GM23248 (cell line): ENCODE results near the gene VTI1A. TPM values are rescaled to one million over a fixed set of nuclear protein-coding genes. Genes with fewer than 3 reads are reported as not detected.
"Not testable (repeated sequence)": the region's sequence is repeated elsewhere in the genome, so short reads cannot be mapped to it uniquely, and the experiment has no call there.

Source experiments
- DNase-seq: peaks from one replicate; pipeline ENCODE4 v3.0.0-alpha.2; 2015
- H2AFZ ChIP-seq: fragments of 200-600 bp; sonication (generic); 2 replicates; pipeline ENCODE4 v1.6.1; 2016; ENCODE audit warnings: antibody characterized with exemption
- H3F3A ChIP-seq: fragments of 200-600 bp; sonication (generic); 2 replicates; pipeline ENCODE4 v1.6.1; 2016; ENCODE audit warnings: mild to moderate bottlenecking, antibody characterized with exemption, mixed run types; ENCODE audit not compliant: insufficient read depth
- H3K27ac ChIP-seq: fragments of 200-600 bp; sonication (generic); 2 replicates; pipeline ENCODE4 v1.5.1; 2016; ENCODE audit warnings: mild to moderate bottlenecking
- H3K27me3 ChIP-seq: fragments of 200-600 bp; sonication (generic); replicated peaks from 2 replicates; pipeline ENCODE4 v1.6.1; 2016; ENCODE audit warnings: mild to moderate bottlenecking; ENCODE audit not compliant: insufficient read depth
- H3K36me3 ChIP-seq: fragments of 200-600 bp; sonication (generic); 2 replicates; pipeline ENCODE4 v1.6.1; 2016; ENCODE audit warnings: low read depth, mild to moderate bottlenecking
- H3K4me1 ChIP-seq: fragments of 200-600 bp; sonication (generic); 2 replicates; pipeline ENCODE4 v1.6.1; 2016; ENCODE audit warnings: mild to moderate bottlenecking; ENCODE audit not compliant: insufficient read depth
- H3K4me2 ChIP-seq: fragments of 200-600 bp; sonication (generic); one replicate; pipeline ENCODE4 v1.6.1; 2016; ENCODE audit warnings: mild to moderate bottlenecking; ENCODE audit not compliant: unreplicated experiment
- H3K4me3 ChIP-seq: fragments of 200-600 bp; sonication (generic); 2 replicates; pipeline ENCODE4 v1.5.1; 2016; ENCODE audit warnings: mild to moderate bottlenecking
- H3K79me2 ChIP-seq: fragments of 200-600 bp; sonication (generic); 2 replicates; pipeline ENCODE4 v1.6.1; 2016; ENCODE audit warnings: mild to moderate bottlenecking; ENCODE audit not compliant: insufficient read depth
- H3K9ac ChIP-seq: fragments of 200-600 bp; sonication (generic); 2 replicates; pipeline ENCODE4 v1.6.1; 2016; ENCODE audit warnings: mild to moderate bottlenecking
- H3K9me2 ChIP-seq: fragments of 200-600 bp; sonication (generic); 2 replicates; pipeline ENCODE4 v1.6.1; 2016; ENCODE audit warnings: mixed run types, mild to moderate bottlenecking, moderate library complexity; ENCODE audit not compliant: insufficient read depth
- H3K9me3 ChIP-seq: fragments of 200-600 bp; sonication (generic); one replicate; pipeline ENCODE4 v1.6.1; 2017; ENCODE audit warnings: low read depth
- H4K20me1 ChIP-seq: fragments of 200-600 bp; sonication (generic); 2 replicates; pipeline ENCODE4 v1.6.0; 2016; ENCODE audit not compliant: insufficient read depth
- EZH2 ChIP-seq: fragments of 200-600 bp; sonication (generic); IDR thresholded peaks from 2 replicates; pipeline ENCODE4 v1.6.1; 2018; ENCODE audit warnings: antibody characterized with exemption, mild to moderate bottlenecking; ENCODE audit not compliant: insufficient read depth, poor library complexity, severe bottlenecking
- EZH2phosphoT487 ChIP-seq: fragments of 200-600 bp; sonication (generic); IDR thresholded peaks from 2 replicates; pipeline ENCODE4 v1.6.1; 2018; ENCODE audit warnings: antibody characterized with exemption, moderate library complexity, mild to moderate bottlenecking, low read depth; ENCODE audit not compliant: insufficient read depth
- WGBS, 2 experiments: methylation state at CpG; one replicate each; pipeline ENCODE4 v1.1.6; 2015 to 2017; ENCODE audit warnings: low lambda C conversion rate in 2 of 2, low coverage in 1 of 2; ENCODE audit errors: missing lambda C conversion rate in 2 of 2; 5-methylcytosine and 5-hydroxymethylcytosine counted together
- in situ Hi-C: fragments of 300-500 bp; cut with MboI; formaldehyde crosslinking; loops from 2 replicates; pipeline ENCODE4 v1.15.0; 2020
- polyA plus RNA-seq: library from polyadenylated mRNA; unstranded; fragments of >200 nt; fragmentation: Nextera tagmentation; extraction: Ambion mirVana; gene quantifications from 2 replicates; pipeline ENCODE4 v1.2.1, GENCODE V29; 2016
- total RNA-seq: library from RNA; depleted of rRNA; stranded (reverse); fragments of >200 nt; shearing (Covaris generic); gene quantifications from 2 replicates; pipeline ENCODE4 v1.2.3, GENCODE V29; 2014

Gene VTI1A
- total and polyA plus RNA-seq, 2 experiments from 2014 or later = 21.6 to 26.4 TPM

- in situ Hi-C loops = no loop called here
- 88 to 96% methylated on average over 1 to 3 of the region's 3 CpGs for WGBS, 2 experiments
- peaks cover 83% of the 10 kb centered on the region for H3K79me2 ChIP-seq
- H3K27ac ChIP-seq = peak overlapping the region; percentile 53
- no peak overlapping the region for H3K4me3 ChIP-seq
- no peak for DNase-seq
- H3K4me2 ChIP-seq = no peak overlapping the region
- H3K27me3 ChIP-seq = no peaks in the 10 kb centered on the region
- 0 out of 2 replicates have a peak, but pooled peaks cover under 1% of the 10 kb centered on the region for H3F3A ChIP-seq
- TF ChIP-seq EZH2 (no peak), EZH2phosphoT487 (no peak)
- peaks cover 14% of the 10 kb centered on the region for H3K4me1 ChIP-seq
- no peak overlapping the region for H3K9ac ChIP-seq
- H3K9me3 ChIP-seq = no peaks in the 10 kb centered on the region
- no peaks in the 10 kb centered on the region for H3K9me2 ChIP-seq
- H4K20me1 ChIP-seq = no peaks in the 10 kb centered on the region
- no peaks in the 10 kb centered on the region for H3K36me3 ChIP-seq
- H2AFZ ChIP-seq = no peak overlapping the region
Measured at GRCh38 chr10:112454910-112455779, 8.1 kb downstream of the VTI1A start.

DNA sequence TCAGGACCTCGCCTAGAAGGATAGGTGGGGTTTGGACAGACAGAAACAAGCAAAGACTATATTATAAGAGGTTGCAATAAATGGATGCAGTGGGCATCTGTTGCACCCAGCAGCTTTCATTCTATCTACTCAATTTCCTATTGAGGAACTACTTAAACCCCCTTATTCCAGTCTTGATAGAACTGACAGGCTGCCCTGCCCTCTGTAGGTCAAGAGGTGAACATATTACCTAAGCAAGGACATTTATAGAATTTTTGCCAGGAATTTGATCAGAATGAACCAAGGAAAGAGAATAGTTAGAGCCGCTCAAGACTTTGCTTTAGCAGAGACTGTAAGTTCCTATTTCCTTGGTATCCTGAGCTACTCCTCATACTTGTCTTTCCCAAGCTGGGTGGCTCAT lies 9.5 kb downstream of the VTI1A start:
- Histone ChIP-seq H3K27me3 (no peaks in the 10 kb centered on the region), H3K9ac (no peak overlapping the region), H3K36me3 (no peaks in the 10 kb centered on the region), H3K79me2 (peaks cover 69% of the 10 kb centered on the region), H3K27ac (no peak overlapping the region), H2AFZ (no peak overlapping the region), H3K4me2 (no peak overlapping the region), H3F3A (peaks cover 7% of the 10 kb centered on the region; the same call in 1 of the 2 replicates), H4K20me1 (no peaks in the 10 kb centered on the region), H3K4me3 (no peak overlapping the region), H3K4me1 (peaks cover 25% of the 10 kb centered on the region), H3K9me2 (no peaks in the 10 kb centered on the region), H3K9me3 (no peaks in the 10 kb centered on the region)
- no peak for DNase-seq
- no peak for TF ChIP-seq EZH2
- TF ChIP-seq EZH2phosphoT487 = no peak
- WGBS, 2 experiments = 89 to 91% methylated on average over 2 of the region's 2 CpGs
- in situ Hi-C loops = no loop called here

- Histone ChIP-seq H3K79me2 (peaks cover 40% of the 10 kb centered on the region), H3K9me2 (no peaks in the 10 kb centered on the region), H3K4me2 (no peak overlapping the region), H3K36me3 (peaks cover 13% of the 10 kb centered on the region), H2AFZ (no peak overlapping the region), H3F3A (peaks cover 7% of the 10 kb centered on the region; the same call in 1 of the 2 replicates), H3K27me3 (no peaks in the 10 kb centered on the region), H4K20me1 (no peaks in the 10 kb centered on the region), H3K9me3 (no peaks in the 10 kb centered on the region), H3K9ac (peak overlapping the region; percentile 52), H3K4me3 (no peak overlapping the region), H3K27ac (peak overlapping the region; percentile 99), H3K4me1 (peaks cover 28% of the 10 kb centered on the region)
- WGBS, 2 experiments = 96 to 100% methylated on average over 2 of the region's 2 CpGs
- no peak for DNase-seq
- TF ChIP-seq EZH2 = no peak
- no peak for TF ChIP-seq EZH2phosphoT487
- in situ Hi-C loops = no loop called here
Measured at GRCh38 chr10:112460366-112460765, 13.4 kb downstream of the VTI1A start.

DNA sequence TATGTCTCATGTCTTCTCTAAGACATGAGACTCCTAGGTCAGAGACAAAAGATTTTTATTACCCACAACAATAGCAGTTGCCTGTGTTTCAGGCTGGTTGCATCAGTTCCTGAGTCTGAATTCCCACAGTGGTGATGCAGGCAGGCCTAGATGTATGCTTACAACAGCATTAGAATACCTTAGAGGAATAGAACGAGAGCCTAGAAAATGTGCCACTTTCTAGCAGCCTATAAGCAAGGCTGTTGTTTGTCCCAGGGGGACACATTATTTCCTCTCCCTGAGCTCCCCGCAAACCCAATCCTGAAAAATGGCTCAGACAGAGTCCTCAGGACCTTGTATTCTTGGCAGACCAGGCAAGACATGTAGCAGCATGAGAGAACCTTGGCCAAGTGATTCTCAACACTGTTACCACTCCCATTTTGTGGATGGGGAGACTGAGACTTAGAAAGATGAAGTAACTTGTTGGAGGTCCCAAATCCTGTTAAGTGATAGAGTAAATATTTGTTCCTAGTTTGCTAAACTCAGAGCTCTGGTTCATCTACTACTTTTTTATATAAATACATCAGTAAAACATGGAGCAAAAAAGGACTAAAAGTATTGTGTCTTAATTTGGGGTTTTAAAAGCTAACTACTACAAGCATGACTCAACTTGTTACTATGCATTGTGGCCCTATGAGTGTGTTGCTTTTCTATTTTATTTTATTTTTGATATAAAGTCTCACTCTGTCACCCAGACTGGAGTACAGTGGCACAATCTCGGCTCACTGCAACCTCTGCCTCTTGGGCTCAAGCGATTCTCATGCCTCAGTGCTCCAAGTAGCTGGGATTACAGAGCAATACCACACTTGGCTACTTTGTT lies 14.2 kb downstream of the VTI1A start:
- H3K4me1 ChIP-seq = peaks cover 20% of the 10 kb centered on the region
- H2AFZ ChIP-seq = no peak overlapping the region
- H3K36me3 ChIP-seq = peaks cover 16% of the 10 kb centered on the region
- H3F3A ChIP-seq = peaks cover 7% of the 10 kb centered on the region; the same call in 1 of the 2 replicates
- no peak overlapping the region for H3K4me3 ChIP-seq
- H3K27me3 ChIP-seq = no peaks in the 10 kb centered on the region
- no peaks in the 10 kb centered on the region for H3K9me3 ChIP-seq
- peaks cover 35% of the 10 kb centered on the region for H3K79me2 ChIP-seq
- peak overlapping the region; percentile 99 for H3K27ac ChIP-seq
- 95 to 97% methylated on average over 4 of the region's 4 CpGs for WGBS, 2 experiments
- H3K9me2 ChIP-seq = no peaks in the 10 kb centered on the region
- no peak for TF ChIP-seq EZH2
- TF ChIP-seq EZH2phosphoT487 = no peak
- no peaks in the 10 kb centered on the region for H4K20me1 ChIP-seq
- no peak overlapping the region for H3K4me2 ChIP-seq
- in situ Hi-C loops = no loop called here
- peak overlapping the region; percentile 80 for H3K9ac ChIP-seq
- peak; percentile 87 for DNase-seq

DNA sequence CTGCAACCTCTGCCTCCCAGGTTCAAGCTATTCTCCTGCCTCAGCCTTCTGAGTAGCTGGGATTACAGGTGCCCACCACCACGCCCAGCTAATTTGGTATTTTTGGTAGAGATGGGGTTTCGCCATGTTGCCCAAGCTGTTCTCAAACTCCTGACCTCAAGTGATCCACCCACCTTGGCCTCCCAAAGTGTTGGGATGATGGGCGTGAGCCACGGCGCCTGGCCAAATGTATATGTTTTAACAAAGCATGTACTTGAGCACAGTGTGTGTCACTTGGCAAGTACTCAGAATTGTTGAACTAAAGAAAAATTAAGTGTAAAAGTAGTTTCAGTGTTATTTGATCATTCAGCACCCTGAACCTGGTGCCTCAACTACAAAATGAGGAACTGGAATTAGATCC lies 17.1 kb downstream of the VTI1A start:
- WGBS, 2 experiments = 92 to 93% methylated on average over 5 of the region's 5 CpGs
- H3K27ac ChIP-seq, DNase-seq, H3F3A ChIP-seq, H3K79me2 ChIP-seq, H3K4me2 ChIP-seq, H2AFZ ChIP-seq, H3K9me3 ChIP-seq, H3K9me2 ChIP-seq, in situ Hi-C loops, H4K20me1 ChIP-seq, H3K9ac ChIP-seq, H3K27me3 ChIP-seq, H3K4me3 ChIP-seq: not testable (repeated sequence)
- H3K4me1 ChIP-seq = peaks cover 15% of the 10 kb centered on the region
- H3K36me3 ChIP-seq = peaks cover 16% of the 10 kb centered on the region
